PC-9 (cell line): Measurements from ENCODE around the gene EPHA3.

Source experiments
- EZH2 ChIP-seq: fragments of 200-600 bp; sonication (generic); IDR thresholded peaks from 2 replicates; pipeline ENCODE4 v1.8.0; 2017; ENCODE audit warnings: antibody characterized with exemption, low read depth
- TF ChIP-seq, protein P1 (sequence below): fragments of 200-600 bp; sonication (generic); conservative IDR thresholded peaks from 2 replicates; pipeline ENCODE4 v1.6.1; 2017; ENCODE audit warnings: mixed run types, antibody characterized with exemption, mild to moderate bottlenecking, moderate library complexity

DNA sequence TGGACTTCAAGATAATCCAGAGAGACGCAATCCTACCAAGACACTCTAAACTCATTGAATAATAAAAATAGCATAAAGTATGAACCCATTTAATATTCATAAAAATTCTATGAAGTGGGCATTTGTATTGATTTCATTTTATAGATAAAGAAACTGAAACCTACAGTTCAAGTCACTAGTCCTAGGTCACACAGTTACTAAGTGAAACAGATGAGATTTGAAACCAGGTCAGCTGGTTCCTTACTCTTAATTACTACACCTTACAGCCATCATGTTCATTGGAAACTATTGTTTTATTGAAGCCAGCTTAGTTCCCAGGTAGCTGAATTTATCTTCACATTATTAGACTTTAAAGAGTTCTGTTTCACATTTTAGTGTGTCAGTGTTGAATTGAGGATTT is 158.7 kb downstream of the EPHA3 start:
- TF ChIP-seq, protein P1, sequence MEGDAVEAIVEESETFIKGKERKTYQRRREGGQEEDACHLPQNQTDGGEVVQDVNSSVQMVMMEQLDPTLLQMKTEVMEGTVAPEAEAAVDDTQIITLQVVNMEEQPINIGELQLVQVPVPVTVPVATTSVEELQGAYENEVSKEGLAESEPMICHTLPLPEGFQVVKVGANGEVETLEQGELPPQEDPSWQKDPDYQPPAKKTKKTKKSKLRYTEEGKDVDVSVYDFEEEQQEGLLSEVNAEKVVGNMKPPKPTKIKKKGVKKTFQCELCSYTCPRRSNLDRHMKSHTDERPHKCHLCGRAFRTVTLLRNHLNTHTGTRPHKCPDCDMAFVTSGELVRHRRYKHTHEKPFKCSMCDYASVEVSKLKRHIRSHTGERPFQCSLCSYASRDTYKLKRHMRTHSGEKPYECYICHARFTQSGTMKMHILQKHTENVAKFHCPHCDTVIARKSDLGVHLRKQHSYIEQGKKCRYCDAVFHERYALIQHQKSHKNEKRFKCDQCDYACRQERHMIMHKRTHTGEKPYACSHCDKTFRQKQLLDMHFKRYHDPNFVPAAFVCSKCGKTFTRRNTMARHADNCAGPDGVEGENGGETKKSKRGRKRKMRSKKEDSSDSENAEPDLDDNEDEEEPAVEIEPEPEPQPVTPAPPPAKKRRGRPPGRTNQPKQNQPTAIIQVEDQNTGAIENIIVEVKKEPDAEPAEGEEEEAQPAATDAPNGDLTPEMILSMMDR = no peak
- TF ChIP-seq EZH2 = no peak
